HG02588 (cell line): ENCODE results near the gene ORAI2.
"Not testable (repeated sequence)": the region's sequence is repeated elsewhere in the genome, so short reads cannot be mapped to it uniquely, and the experiment has no call there.

ENCODE experiments used
- ATAC-seq: cut with Tn5 transposase; IDR thresholded peaks from one replicate; pipeline ENCODE4 v1.9.1; 2021; ENCODE audit warnings: mild to moderate bottlenecking, moderate library complexity; ENCODE audit not compliant: unreplicated experiment

Gene ORAI2

DNA sequence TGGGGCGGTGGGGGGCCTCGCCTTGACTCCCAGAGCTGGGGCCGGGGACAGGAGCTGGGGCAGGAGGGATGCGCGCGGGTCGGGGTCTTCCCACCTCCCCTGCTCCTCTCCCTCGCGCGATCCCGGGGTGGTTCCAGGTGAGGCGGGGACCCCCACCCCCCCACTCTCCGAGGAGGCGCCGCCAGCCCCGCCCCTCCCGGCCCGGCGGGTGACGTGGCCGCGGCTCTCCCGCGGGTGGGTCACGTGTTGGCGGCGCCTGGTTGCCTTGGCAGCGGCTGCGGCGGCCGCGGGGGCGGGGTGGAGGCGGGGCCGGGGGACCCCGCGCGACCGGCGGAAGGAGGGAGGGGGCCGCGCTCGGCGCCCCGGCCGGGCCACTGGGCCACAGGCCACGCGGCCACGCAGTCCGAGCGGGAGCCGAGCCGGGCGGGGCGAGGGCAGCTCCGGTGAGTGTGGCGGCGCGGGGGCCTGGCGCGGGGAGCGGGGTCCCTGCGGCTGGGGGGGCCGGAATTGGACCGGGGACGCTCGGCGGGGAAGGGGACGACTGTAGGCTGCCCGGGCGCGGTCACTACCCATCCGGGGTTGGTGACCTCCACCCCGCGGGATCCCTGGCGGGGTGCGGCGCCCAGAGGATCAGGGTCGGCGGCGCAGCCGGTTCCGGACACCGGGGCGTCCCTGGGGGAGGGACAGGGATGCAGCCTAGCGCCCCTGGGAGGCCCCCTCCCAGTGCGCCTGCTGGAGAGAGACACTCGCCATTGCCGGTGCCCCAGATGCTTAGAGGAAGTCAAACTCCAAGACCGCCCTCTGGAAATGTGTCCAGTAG lies at the start of gene ORAI2:
Gene ORAI2 (plus strand): TSS at position 357 of the 820 bp plus-strand sequence. CDS start 5,382 bp downstream, outside the sequence.
- peak; percentile 68 for ATAC-seq

DNA sequence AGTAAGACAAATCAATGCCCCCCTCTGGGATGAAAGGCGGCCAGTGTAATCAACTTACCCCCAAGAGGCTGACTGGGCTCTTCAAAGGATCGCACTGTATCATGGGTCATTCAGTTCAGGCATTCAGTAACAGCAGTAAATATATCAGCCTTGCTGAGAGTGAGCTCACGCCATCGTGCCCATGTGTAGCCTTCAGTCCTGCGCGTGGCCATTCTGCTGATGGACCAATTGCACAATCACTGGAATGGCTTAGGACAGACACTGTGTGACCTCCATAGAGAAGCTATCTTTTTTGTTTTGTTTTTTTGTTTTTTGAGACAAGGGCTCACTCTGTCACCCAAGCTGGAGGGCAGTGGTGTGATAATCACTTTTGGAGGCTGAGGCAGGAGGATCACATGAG lies 46.3 kb upstream of the ORAI2 start:
- no peak for ATAC-seq

DNA sequence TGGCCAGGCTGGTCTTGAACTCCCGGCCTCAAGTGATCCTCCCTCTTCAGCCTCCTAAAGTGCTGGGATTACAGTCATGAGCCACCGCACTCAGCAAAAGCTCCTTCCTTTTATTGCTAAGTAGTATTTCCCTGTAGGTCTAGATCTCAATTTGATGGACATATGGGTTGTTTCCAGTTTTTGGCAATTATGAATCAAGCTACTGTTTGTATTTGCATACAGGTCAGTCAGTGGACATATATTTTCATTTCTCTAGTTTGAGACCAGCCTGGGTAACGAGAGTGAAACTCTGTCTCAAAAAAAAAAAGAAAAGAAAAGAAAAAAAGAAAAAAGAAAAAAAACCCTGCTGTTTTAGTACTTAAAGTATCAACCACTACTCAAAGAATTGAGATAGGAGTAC lies 43.6 kb upstream of the ORAI2 start:
- peak; percentile 49 for ATAC-seq

DNA sequence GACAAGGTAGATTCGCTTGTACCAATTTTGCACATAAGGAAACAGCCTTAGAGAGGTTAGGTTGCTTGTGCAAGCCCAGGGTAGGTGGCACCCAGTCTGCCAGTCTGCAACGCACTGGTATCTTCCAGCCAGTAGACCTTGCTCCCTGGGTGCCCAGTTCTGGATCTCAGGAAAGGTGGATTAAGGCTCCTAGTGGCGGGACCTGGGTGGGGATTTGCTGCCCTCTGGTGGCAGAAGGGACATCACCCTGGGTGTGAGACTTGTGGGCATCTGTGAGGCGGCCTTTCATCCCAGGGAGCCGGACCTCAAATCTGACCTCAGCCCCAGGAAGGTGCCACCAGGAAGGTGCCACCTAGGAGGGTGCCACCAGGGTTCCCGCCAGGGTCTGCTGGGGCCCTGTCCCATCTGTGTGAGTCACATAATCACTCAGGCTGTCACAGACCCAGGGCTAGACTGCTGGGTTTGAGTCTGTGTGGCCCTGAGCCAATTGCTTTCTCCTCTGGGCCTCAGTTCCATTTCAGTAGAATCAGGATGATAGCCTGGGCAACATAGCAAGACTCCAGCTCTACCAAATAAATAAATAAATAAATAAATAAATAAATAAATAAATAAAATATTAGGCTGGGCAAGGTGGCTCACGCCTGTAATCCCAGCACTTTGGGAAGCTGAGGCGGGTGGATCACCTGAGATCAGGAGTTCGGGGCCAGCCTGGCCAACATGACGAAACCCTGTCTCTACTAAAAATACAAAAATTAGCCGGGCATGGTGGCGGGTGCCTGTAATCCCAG lies 42.5 kb upstream of the ORAI2 start:
- no peak for ATAC-seq

DNA sequence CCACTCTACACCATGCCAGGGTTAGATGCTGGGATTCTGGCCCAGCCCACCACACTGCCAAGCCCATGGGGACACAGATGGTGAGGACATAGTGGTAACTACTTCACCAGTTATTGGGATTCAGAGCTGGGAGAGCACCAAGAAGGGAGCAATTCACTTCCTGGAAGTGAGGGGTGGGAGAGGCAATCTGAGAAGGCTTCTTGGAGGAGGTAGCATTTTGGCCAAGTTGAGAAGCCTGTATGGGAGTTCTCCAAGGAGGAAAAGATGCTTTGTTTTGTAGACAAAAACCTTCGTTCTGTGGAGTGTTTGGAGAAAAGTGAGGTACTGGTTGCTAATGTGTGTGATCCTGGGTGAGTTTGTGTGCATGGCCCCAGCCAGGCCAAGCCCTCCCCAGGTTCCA lies 41.0 kb upstream of the ORAI2 start:
- ATAC-seq = no peak

DNA sequence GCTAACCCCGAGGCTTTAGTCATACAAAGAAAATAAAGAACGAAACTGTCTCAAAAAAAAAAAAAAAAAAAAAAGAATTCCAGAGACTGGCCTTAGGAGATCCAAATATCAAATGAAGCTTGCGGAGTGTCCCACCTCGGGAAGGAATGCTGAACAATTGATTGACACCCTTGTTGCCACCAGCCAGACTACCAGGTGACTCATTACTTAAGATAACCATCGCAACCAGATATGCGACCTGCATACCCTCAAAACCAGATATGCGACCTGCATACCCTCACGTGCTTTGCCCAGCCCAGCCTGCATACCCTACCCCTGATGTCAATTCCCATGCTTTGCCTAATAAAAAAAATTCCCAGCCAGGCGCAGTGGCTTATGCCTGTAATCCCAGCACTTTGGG lies 39.9 kb upstream of the ORAI2 start:
- ATAC-seq = no peak

DNA sequence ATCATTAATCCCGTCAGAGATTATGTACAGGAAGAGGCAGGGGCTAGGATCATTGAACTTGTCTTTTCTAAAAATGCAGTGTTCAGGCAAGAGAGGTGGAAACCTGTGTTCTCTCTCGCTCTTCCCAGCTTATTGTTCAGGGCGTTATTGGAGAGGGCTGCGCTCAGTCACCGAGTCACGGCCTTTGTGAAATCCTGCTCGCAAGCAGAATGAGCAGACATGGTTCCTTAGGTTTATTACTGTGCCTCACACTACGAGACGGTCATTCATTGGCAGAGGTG lies 37.8 kb upstream of the ORAI2 start:
- no peak for ATAC-seq

DNA sequence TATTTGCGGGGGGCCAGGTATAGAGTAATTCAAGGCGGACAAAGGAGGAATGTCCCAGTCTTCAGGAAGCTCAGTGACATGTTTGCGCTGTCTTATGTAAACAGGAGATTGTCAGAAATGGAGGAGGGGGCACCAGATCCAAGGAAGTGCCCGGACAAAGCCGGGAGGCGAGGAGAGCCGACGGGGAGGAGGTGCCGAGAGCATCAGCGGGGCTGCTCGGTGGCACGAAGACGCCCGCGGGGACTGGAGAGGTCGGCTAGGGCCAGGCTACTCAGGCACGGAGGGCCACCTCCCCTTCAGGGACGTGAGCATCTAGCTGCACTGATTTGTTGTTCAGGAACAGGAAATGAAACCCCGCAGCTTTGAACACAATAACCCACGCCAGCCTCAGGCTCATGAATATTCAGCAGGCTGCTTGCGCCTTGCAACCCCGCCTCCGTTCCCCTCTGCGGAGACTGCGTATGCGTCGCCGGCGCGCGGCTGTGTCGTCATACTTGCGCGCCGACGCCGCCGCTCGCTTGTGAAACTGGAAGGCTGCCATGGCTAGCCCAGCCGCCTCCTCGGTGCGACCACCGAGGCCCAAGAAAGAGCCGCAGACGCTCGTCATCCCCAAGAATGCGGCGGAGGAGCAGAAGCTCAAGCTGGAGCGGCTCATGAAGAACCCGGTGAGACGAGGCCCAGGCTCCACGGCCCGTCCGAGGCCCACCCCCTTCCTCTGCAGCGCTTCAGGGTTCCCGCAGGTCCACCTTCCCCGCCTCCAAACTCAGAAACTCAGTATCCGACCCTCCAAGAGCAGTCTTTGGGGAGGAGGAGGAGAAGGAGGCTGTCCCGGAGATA lies 37.3 kb upstream of the ORAI2 start, which contains the start of gene PRKRIP1:
Gene PRKRIP1 (plus strand): TSS at position 491 of the 837 bp plus-strand sequence. CDS start 49 bp downstream, at position 540.
- peak; percentile 98 for ATAC-seq

DNA sequence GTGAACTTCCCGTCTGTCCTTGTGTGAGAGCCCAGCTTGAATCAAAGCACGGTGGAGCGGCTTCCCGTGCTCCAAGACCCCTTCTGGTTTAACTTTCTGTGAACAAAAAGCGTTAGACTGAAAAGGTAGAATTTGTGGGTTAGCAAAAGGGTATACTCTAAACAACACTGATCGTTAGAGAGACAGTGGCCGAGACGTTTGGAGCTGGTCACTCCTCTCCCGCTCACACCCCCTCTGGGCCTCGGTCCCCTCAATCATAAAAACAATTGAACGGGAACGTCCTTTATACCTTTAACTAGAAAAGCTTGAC lies 36.7 kb upstream of the ORAI2 start:
- ATAC-seq = no peak

DNA sequence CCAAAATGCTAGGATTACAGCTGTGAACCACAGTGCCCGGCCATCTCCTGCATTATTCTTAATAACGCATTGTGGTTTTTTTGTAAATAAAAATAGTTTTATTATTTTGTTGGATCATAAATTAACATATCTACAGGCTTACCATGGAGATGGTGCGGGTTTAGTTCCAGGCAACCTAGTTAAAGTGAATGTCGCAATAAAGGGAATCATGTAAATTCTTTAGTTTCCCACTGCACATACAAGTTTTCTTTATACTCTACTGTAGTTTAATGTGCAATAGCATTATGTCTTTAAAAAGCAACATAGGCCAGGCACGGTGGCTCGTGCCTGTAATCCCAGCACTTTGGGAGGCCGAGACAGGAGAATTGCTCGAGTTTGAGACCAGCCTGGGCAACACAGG lies 34.8 kb upstream of the ORAI2 start:
- ATAC-seq = no peak

DNA sequence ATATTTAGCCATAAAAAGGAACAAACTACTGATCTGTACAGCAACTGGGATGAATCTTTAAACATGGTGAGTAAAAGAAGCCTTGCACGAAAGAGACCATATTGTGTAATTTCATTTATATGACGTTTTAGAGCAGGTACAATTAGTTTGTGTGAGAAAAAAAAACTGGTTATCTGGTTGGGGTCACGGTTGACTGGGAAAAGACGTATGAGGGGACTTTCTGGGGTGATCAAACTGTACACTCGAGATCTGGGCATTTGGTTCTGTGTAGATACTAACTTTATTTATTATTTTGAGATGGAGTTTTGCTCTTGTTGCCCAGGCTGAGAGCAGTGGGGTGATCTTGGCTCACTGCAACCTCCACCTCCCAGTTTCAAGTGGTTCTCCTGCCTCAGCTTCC lies 33.0 kb upstream of the ORAI2 start:
- no peak for ATAC-seq

DNA sequence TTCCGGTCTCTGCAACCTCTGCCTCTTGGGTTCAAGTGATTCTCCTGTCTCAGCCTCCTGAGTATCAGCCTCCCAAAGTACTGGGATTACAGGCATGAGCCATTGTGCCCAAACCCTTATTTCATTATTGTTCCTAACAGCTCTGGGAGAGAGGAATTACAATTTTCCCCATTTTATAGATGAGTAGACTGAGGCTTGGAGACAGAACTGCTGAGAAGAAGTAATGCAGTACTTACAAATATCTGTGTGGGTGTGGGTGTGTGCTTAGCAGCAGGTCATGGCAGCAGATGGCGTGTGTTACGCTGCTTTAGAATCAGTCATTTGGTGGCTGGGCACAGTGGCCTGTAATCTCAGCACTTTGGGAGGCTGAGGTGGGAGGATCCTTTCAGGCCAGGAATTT lies 29.8 kb upstream of the ORAI2 start:
- ATAC-seq = no peak

DNA sequence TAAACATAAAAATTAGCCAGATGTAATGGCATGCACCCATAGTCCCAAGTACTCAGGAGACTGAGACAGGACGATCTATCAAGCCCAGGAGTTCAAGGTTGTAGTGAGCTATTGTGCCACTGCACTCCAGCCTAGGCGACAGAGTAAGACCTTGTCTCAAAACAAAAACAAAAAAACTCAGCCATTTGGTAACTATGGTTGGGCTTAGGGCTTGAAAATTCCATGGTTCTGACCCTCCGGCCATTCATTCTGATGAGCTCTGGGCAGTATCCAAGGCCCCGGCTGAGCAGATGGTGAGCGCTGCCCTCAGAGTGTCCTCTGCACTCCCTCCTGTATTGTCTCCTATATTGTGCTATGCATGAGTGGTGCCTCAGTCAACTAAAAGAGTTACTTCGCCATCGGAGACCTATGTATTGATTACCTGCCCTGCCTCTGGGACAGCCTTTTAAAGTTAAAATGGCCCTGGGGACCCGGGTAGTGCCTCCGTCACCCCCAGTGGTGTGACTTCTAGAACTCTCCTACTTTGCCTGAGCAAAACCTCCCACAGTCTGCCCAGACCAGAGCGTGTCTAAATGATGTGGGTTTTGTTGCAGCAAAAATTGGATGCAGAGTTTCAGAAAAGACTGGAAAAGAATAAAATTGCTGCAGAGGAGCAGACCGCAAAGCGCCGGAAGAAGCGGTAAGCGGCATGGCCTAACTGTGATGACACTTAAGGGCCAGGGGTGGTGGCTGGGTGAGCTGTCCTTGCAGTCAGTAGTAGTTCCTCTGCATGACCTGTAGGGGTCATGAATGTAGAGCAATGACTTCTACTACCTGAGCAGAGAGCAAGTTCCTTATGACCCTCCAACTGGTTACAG lies 29.1 kb upstream of the ORAI2 start:
- peak; percentile 79 for ATAC-seq

DNA sequence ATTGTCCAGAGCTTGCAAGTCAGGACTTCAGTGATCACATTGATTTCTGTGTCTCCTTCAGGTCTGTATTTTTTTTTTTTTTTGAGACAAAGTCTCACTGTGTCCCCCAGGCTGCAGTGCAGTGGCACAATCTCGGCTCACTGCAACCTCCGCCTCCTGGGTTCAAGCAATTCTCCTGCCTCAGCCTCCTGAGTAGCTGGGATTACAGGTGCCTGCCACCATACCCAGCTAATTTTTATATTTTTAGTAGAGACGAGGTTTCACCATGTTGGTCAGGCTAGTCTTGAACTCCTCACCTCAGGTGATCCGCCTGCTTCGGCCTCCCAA lies 28.6 kb upstream of the ORAI2 start:
- ATAC-seq = not testable (repeated sequence)

DNA sequence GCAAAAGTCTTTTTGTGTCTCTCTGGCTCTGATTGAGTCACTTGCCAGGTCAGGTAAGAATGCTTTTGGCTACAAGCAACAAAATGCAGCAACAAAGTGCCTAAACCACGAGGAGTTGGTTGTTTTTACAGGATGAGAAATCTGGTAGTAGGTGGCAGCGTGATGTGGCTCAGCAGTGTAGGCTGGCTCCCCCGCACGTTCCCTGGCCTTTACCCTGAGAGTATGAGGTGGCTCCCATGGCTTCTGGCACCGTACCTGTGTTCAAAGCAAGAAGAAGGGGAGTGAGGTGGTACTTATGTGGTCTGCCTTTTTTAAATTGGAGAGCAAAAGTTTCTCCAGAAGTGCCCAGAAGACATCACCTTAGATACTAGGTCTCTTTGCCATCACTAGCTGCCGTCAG lies 25.5 kb upstream of the ORAI2 start:
- ATAC-seq = no peak

DNA sequence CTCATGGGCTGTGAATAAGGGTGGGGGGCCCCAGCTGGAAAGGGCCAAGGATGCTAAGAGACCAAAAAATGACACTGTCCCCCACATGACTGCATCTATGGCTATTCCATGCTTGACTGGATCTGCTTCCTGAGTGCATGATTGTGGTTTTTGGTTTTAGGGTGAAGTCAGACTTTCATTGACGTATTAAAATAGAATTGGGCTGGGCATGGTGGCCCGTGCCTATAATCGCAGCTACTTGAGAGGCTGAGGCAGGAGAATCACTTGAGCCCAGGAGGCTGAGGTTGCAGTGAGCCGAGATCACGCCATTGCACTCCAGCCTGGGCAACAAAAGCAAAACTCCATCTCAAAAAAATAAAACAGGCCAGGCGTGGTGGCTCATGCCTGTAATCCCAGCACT lies 24.8 kb upstream of the ORAI2 start:
- peak; percentile 54 for ATAC-seq

DNA sequence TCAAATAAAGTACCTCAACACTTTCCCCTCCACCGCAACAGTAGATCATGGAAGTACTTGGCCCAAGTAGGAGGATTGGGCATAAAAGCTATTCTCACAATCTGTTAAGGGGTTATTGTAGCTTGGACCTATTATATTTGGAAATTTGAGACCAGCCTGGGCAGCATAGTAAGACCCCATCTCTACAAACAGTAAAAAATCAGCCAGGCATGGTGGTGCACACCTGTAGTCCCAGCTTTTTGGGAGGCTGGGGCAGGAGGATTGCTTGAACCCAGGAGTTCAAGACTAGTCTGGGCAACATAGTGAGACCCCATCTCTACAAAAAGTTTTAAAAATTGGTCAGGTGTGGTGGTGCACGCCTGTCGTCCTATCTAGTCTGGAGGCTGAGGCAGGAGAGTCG lies 24.0 kb upstream of the ORAI2 start:
- no peak for ATAC-seq

DNA sequence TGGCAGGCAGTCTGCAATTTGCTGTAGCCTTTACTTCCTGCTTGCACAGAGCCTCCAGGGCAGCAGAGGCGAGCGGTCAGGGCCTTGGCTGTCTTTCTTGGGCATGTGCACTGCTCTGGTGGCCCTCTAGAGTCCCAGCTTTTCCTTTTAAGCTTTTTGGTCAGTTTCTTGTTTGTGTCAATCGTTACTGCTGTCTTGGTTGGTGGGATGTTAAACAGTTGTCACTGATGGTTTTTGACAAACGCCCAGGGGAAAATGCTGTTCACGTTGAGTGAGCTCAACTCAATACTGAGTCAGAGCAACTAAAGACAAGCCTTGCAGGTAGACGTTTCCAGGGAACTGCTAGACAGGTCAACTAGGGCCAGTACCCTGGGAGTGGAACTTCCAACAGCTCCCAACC lies 23.3 kb upstream of the ORAI2 start:
- ATAC-seq = no peak

DNA sequence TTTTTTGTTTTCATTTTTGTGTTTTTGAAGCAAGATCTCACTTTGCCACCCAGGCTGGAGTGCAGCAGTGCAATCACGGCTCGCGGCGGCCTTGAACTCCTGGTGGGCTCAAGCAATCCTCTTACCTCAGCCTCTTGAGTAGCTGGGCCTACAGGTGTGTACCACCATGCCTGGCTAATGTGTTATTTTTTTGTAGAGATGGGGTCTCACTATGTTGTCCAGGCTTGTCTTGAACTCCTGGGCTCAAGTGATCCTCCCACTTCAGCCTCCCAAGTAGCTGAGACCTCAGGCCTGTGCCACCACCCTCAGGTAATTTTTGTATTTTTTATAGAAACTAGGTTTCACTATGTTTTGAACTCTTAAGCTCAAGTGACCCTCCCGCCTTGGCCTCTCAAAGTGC lies 22.5 kb upstream of the ORAI2 start:
- no peak for ATAC-seq

DNA sequence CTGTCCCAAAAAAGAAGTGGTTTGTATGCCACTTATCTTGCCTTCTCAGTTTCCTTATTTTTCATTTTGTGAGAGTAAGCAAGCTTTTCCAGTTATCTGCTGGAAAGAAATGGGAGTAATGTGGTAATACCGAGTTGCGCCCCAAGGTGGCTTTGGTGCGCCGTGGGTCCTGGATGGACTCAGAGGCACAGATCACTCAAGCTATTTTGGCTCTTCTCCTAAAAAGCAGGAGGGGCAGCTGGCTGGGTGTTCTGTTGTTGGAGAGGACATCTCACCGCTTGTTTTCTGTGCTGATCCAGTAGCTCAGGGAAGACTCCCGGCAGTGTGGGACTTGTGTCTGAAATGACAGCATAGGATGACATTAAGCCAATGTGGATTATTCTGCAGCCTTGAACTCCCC lies 20.8 kb upstream of the ORAI2 start:
- no peak for ATAC-seq

DNA sequence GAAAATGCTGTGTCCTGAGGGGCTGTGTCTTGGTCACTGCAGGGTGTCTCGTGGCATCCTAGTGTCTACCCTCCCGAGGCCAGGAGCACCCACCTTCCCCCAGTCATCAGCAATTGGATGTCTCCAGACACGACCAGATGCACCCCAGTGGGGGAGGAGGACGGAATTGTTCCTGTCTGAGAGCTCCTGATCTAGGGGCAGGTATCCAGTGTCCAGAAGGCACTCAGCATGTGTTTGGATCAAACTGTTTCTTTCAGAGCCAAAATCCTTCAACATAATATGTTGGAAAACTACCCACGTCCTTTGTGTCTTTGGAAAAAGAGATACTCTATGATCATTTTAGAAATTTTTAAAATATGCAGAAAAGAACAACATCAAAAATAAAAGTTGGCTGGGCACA lies 20.3 kb upstream of the ORAI2 start:
- ATAC-seq = no peak
